ENCODE results near the gene UTP3.

DNA sequence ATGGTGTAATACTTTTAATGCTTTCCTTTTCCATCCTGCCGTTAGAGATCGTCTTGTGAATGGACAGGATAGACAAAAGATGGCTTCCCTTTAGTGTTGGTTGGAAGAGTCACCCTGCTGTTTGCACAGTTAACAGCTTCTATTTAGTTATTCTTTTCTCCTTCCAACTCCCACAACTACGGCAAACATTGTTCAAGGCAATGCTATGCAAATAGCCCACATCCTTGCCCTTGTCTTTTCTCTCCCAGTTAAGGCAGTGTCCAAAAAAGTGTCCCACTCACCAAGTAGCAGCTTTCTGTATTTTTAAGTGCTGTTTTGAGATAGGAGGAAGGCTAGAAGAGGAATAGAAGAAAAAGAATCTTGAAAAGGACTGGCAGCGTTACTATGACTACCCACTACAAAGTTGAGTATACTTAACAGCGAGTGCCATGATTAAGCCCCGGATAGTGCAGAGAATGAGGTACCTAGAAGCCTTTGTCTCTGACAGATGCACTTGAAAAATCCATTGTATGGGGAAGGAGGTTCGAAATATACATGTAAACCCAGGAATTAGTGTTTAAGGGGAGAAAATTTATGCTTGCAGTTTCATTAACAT is 21.4 kb downstream of the UTP3 start:
- TF ChIP-seq, protein P1, sequence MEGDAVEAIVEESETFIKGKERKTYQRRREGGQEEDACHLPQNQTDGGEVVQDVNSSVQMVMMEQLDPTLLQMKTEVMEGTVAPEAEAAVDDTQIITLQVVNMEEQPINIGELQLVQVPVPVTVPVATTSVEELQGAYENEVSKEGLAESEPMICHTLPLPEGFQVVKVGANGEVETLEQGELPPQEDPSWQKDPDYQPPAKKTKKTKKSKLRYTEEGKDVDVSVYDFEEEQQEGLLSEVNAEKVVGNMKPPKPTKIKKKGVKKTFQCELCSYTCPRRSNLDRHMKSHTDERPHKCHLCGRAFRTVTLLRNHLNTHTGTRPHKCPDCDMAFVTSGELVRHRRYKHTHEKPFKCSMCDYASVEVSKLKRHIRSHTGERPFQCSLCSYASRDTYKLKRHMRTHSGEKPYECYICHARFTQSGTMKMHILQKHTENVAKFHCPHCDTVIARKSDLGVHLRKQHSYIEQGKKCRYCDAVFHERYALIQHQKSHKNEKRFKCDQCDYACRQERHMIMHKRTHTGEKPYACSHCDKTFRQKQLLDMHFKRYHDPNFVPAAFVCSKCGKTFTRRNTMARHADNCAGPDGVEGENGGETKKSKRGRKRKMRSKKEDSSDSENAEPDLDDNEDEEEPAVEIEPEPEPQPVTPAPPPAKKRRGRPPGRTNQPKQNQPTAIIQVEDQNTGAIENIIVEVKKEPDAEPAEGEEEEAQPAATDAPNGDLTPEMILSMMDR (IDR thresholded peaks at IDR 0.05; ENCODE audit: poor library complexity): no peak
- no peak for TF ChIP-seq EZH2phosphoT487 (IDR thresholded peaks at IDR 0.05; ENCODE audit: low read depth, severe bottlenecking, unreplicated experiment)
- TF ChIP-seq EZH2 (IDR thresholded peaks at IDR 0.05; ENCODE audit: borderline replicate concordance): no peak

Measured in hepatocyte (in vitro differentiated cells).